SK-N-SH (cell line): ENCODE results near the gene COPS3. TPM values are rescaled to one million over a fixed set of nuclear protein-coding genes. Genes with fewer than 3 reads are reported as not detected.
"Not testable (repeated sequence)": the region's sequence is repeated elsewhere in the genome, so short reads cannot be mapped to it uniquely, and the experiment has no call there.

Experiments used
- CTCF ChIA-PET: fragments of 300-600, 350-600 bp; formaldehyde crosslinking; extraction: SDS; loops from one replicate; lab custom pipeline; 2021; lab: Yijun Ruan, JAX
- POLR2A ChIA-PET: fragments of 350-600 bp; sonication (Branson Sonifier 250); formaldehyde crosslinking; extraction: SDS; loops from one replicate; lab custom pipeline; 2020; ENCODE audit warnings: antibody characterized with exemption, inconsistent platforms; lab: Yijun Ruan, JAX
- DNase-seq: peaks from one replicate; pipeline ENCODE4 v3.0.0; 2012
- H2AFZ ChIP-seq: fragments of 200-600 bp; sonication (generic); 2 replicates; pipeline ENCODE4 v1.8.1; 2016; ENCODE audit warnings: antibody characterized with exemption, mild to moderate bottlenecking, low read depth
- H3F3A ChIP-seq: fragments of 200-600 bp; sonication (generic); replicated peaks from 2 replicates; pipeline ENCODE3; 2016; ENCODE audit warnings: antibody characterized with exemption, mild to moderate bottlenecking; ENCODE audit not compliant: insufficient read depth
- H3K27ac ChIP-seq, 2 experiments: fragments of 200-500 bp in 1 of 2; fragments of 200-600 bp in 1 of 2; sonication (Bioruptor generic) in 1 of 2; sonication (generic), shearing (Covaris generic) in 1 of 2; 2 replicates each; pipeline versions ENCODE4 v1.5.1 to v1.6.1; 2014 to 2016; ENCODE audit warnings: low read depth in 2 of 2, inconsistent platforms in 1 of 2, low read length in 1 of 2, mild to moderate bottlenecking in 1 of 2, mixed read lengths in 1 of 2
- H3K27me3 ChIP-seq: fragments of 200-600 bp; sonication (generic), shearing (Covaris generic); 2 replicates; pipeline ENCODE4 v1.6.1; 2016; ENCODE audit warnings: mixed run types; ENCODE audit not compliant: insufficient read depth
- H3K36me3 ChIP-seq, 2 experiments: fragments of 200-500 bp in 1 of 2; fragments of 200-600 bp in 1 of 2; sonication (Bioruptor generic) in 1 of 2; sonication (generic) in 1 of 2; replicated peaks in 1 of 2; 2 replicates each; pipeline versions ENCODE3 to v1.5.1; 2014 to 2016; ENCODE audit warnings: low read length in 1 of 2, mild to moderate bottlenecking in 1 of 2; ENCODE audit not compliant: insufficient read depth in 2 of 2, control insufficient read depth in 1 of 2
- H3K4me1 ChIP-seq, 2 experiments: fragments of 200-500 bp in 1 of 2; fragments of 200-600 bp in 1 of 2; sonication (Bioruptor generic) in 1 of 2; sonication (generic), shearing (Covaris generic) in 1 of 2; 2 replicates each; pipeline versions ENCODE4 v1.5.1 to v1.6.1; 2014 to 2016; ENCODE audit warnings: low read depth in 1 of 2, low read length in 1 of 2, mixed run types in 1 of 2; ENCODE audit not compliant: insufficient read depth in 2 of 2, control insufficient read depth in 1 of 2
- H3K4me2 ChIP-seq: fragments of 200-600 bp; sonication (generic), shearing (Covaris generic); 2 replicates; pipeline ENCODE4 v1.6.1; 2017; ENCODE audit warnings: mixed run types
- H3K4me3 ChIP-seq, 2 experiments: fragments of 200-500 bp in 1 of 2; fragments of 200-600 bp in 1 of 2; sonication (Bioruptor generic) in 1 of 2; sonication (generic), shearing (Covaris generic) in 1 of 2; 2 replicates each; pipeline versions ENCODE4 v1.5.1 to v1.8.1; 2014 to 2016; ENCODE audit warnings: low read depth in 2 of 2, inconsistent platforms in 1 of 2, low read length in 1 of 2, mild to moderate bottlenecking in 1 of 2, mixed read lengths in 1 of 2, moderate library complexity in 1 of 2
- H3K79me2 ChIP-seq: fragments of 200-600 bp; sonication (generic); 2 replicates; pipeline ENCODE4 v1.8.1; 2017; ENCODE audit warnings: mild to moderate bottlenecking; ENCODE audit not compliant: insufficient read depth
- H3K9ac ChIP-seq: fragments of 200-600 bp; sonication (generic); 2 replicates; pipeline ENCODE4 v1.6.1; 2017; ENCODE audit warnings: mixed run types
- H3K9me2 ChIP-seq: fragments of 200-600 bp; sonication (generic); 2 replicates; pipeline ENCODE4 v1.6.1; 2017; ENCODE audit warnings: mixed run types
- H3K9me3 ChIP-seq: fragments of 200-600 bp; sonication (generic); 2 replicates; pipeline ENCODE4 v1.6.1; 2017; ENCODE audit warnings: mixed run types, mild to moderate bottlenecking, moderate library complexity
- H4K20me1 ChIP-seq: fragments of 200-600 bp; sonication (generic); 2 replicates; pipeline ENCODE4 v1.6.1; 2017; ENCODE audit warnings: mild to moderate bottlenecking, mixed run types; ENCODE audit not compliant: insufficient read depth
- CHD2 ChIP-seq: fragments of 150-350 bp; IDR thresholded peaks from 2 replicates; pipeline ENCODE4 v1.6.1; 2018; ENCODE audit warnings: low read length; ENCODE audit not compliant: partially characterized antibody
- CTCF ChIP-seq: fragments of 200-600 bp; sonication (generic); IDR thresholded peaks from 2 replicates; pipeline ENCODE4 v1.6.1; 2017; ENCODE audit warnings: antibody characterized with exemption, mild to moderate bottlenecking, moderate library complexity
- EZH2phosphoT487 ChIP-seq: fragments of 200-600 bp; sonication (generic); IDR thresholded peaks from 2 replicates; pipeline ENCODE4 v1.6.1; 2017; ENCODE audit warnings: low read depth, mixed run types, mild to moderate bottlenecking, antibody characterized with exemption, moderate library complexity, borderline replicate concordance
- FOXJ3 ChIP-seq: sonication (generic); formaldehyde crosslinking; IDR thresholded peaks from 2 replicates; pipeline ENCODE4 v1.5.1; 2020; ENCODE audit warnings: mild to moderate bottlenecking, missing genetic modification reagents
- GATA2 ChIP-seq: sonication (generic); formaldehyde crosslinking; IDR thresholded peaks from 2 replicates; pipeline ENCODE4 v1.5.0; 2020; ENCODE audit warnings: mild to moderate bottlenecking, missing genetic modification reagents
- MAX ChIP-seq: IDR thresholded peaks from 2 replicates; pipeline ENCODE4 v1.4.0; 2012; ENCODE audit warnings: low read depth
- MEF2A ChIP-seq: IDR thresholded peaks from 2 replicates; pipeline ENCODE4 v1.4.0; 2012; ENCODE audit warnings: low read depth, borderline replicate concordance
- NFIC ChIP-seq: IDR thresholded peaks from 2 replicates; pipeline ENCODE4 v1.4.0; 2012; ENCODE audit warnings: borderline replicate concordance
- NRF1 ChIP-seq: IDR thresholded peaks from 2 replicates; pipeline ENCODE4 v1.6.1; 2012; ENCODE audit warnings: low read depth, mild to moderate bottlenecking, low read length
- POLR2AphosphoS5 ChIP-seq: IDR thresholded peaks from 2 replicates; pipeline ENCODE4 v1.6.1; 2012; ENCODE audit warnings: low read depth, low read length
- RAD21 ChIP-seq: IDR thresholded peaks from 2 replicates; pipeline ENCODE4 v1.6.1; 2012; ENCODE audit warnings: mild to moderate bottlenecking, low read length
- RFX5 ChIP-seq: IDR thresholded peaks from 2 replicates; pipeline ENCODE4 v1.6.1; 2012; ENCODE audit warnings: mild to moderate bottlenecking, improper control_type of control experiment, low read length
- RXRA ChIP-seq: IDR thresholded peaks from 2 replicates; pipeline ENCODE4 v1.4.0; 2012; ENCODE audit warnings: low read depth, mild to moderate bottlenecking, borderline replicate concordance
- SIN3A ChIP-seq: IDR thresholded peaks from 2 replicates; pipeline ENCODE4 v1.6.1; 2012; ENCODE audit warnings: low read depth, mild to moderate bottlenecking, low read length, moderate library complexity, borderline replicate concordance
- TAF1 ChIP-seq: IDR thresholded peaks from 2 replicates; pipeline ENCODE4 v1.6.1; 2012; ENCODE audit warnings: low read depth, mild to moderate bottlenecking, low read length, moderate library complexity, borderline replicate concordance
- TEAD4 ChIP-seq: IDR thresholded peaks from 2 replicates; pipeline ENCODE4 v1.4.0; 2012; ENCODE audit warnings: mild to moderate bottlenecking, borderline replicate concordance; ENCODE audit not compliant: insufficient read depth
- WGBS: methylation state at CpG from one replicate; pipeline ENCODE4 v1.1.6; 2017; ENCODE audit warnings: low lambda C conversion rate; 5-methylcytosine and 5-hydroxymethylcytosine counted together
- polyA plus RNA-seq, 3 experiments: library from polyadenylated mRNA; depleted of rRNA; stranded (reverse); fragments of >200 nt; gene quantifications; 2 replicates each; pipeline ENCODE4 v1.2.3, GENCODE V29; 2012

Gene COPS3
- polyA plus RNA-seq, 1 of the 3 experiments (the other 2 are of a cell fraction) = 64.8 TPM

- TF ChIP-seq RAD21 (no peak), NRF1 (no peak), NFIC (no peak), TAF1 (no peak), GATA2 (CRISPR knock-in tag) (no peak), CTCF (no peak), RFX5 (no peak)
Observed at GRCh38 chr17:17256316-17256715, 24.7 kb downstream of the COPS3 start.

GRCh38 chr17:17255689-17256088, 25.4 kb downstream of the COPS3 start:
- H3F3A ChIP-seq = not testable (repeated sequence)
- CTCF ChIA-PET = interaction anchor here (0.7 to 0.9 kb wide), 2 partner anchors 15 to 848 kb away, joined by 3 to 5 read pairs; no protein-coding TSS in a partner anchor
- WGBS = 92% methylated on average over 11 of the region's 11 CpGs

More at GRCh38 chr17:17256316-17256715, 24.7 kb downstream of the COPS3 start:
- Histone ChIP-seq H3K79me2 (no peaks in the 10 kb centered on the region), H3K27me3 (no peaks in the 10 kb centered on the region), H3K27ac (no peak overlapping the region), H2AFZ (no peak overlapping the region), H3K4me3 (no peak overlapping the region), H3K4me2 (no peak overlapping the region), H3K4me1 (peaks cover 0 to 5% of the 10 kb centered on the region in 2 experiments; a peak in 1 of 4 replicates), H3K36me3 (peaks cover 39 to 74% of the 10 kb centered on the region in 2 experiments), H3K9ac (no peak overlapping the region), H3K9me3 (no peaks in the 10 kb centered on the region), H4K20me1 (no peaks in the 10 kb centered on the region), H3K9me2 (no peaks in the 10 kb centered on the region), H3F3A (peaks cover 5% of the 10 kb centered on the region)
- CTCF ChIA-PET = interaction anchor here (0.9 kb wide), 1 partner anchor 14 kb away, joined by 5 read pairs; no protein-coding TSS in a partner anchor
- no peak for DNase-seq
- POLR2A ChIA-PET = no interaction called here
- WGBS = 100% methylated on average over 1 of the region's 1 CpG

GRCh38 chr17:17254036-17254435, 27.0 kb downstream of the COPS3 start:
- no peak overlapping the region for H3K9ac ChIP-seq
- H3K4me3 ChIP-seq = no peak overlapping the region
- H3K27me3 ChIP-seq = no peaks in the 10 kb centered on the region
- WGBS = 97% methylated on average over 3 of the region's 3 CpGs
- H3K4me2 ChIP-seq = no peak overlapping the region
- H4K20me1 ChIP-seq = no peaks in the 10 kb centered on the region
- no peaks in the 10 kb centered on the region for H3K9me2 ChIP-seq
- no peak overlapping the region for H3K27ac ChIP-seq
- H3K4me1 ChIP-seq = peaks cover 0 to 5% of the 10 kb centered on the region in 2 experiments; a peak in 1 of 4 replicates
- DNase-seq = no peak
- CTCF ChIA-PET = no interaction called here
- TF ChIP-seq EZH2phosphoT487 = no peak
- TF ChIP-seq FOXJ3 (CRISPR knock-in tag) = no peak
- TF ChIP-seq CHD2 = no peak
- TF ChIP-seq SIN3A = no peak
- no peak for TF ChIP-seq RAD21
- TF ChIP-seq MAX = no peak
- no peak for TF ChIP-seq MEF2A
- TF ChIP-seq POLR2AphosphoS5 = no peak
- no peak for TF ChIP-seq RXRA
- no peak for TF ChIP-seq TEAD4
- H3K36me3 ChIP-seq = peaks cover 30 to 65% of the 10 kb centered on the region in 2 experiments
- POLR2A ChIA-PET = no interaction called here
- H3K79me2 ChIP-seq = no peaks in the 10 kb centered on the region
- H3K9me3 ChIP-seq = no peaks in the 10 kb centered on the region
- H2AFZ ChIP-seq = no peak overlapping the region
- H3F3A ChIP-seq = peaks cover 6% of the 10 kb centered on the region

More at GRCh38 chr17:17255689-17256088, 25.4 kb downstream of the COPS3 start:
- H3K9ac ChIP-seq, H2AFZ ChIP-seq, H3K27ac ChIP-seq, DNase-seq, H3K9me3 ChIP-seq, H3K4me2 ChIP-seq, H3K27me3 ChIP-seq, H3K4me3 ChIP-seq, H3K9me2 ChIP-seq, H3K79me2 ChIP-seq, H3K4me1 ChIP-seq, POLR2A ChIA-PET, H4K20me1 ChIP-seq: not testable (repeated sequence)
- peaks cover 36 to 76% of the 10 kb centered on the region in 2 experiments for H3K36me3 ChIP-seq
